Activated naive CD4-positive, alpha-beta T cell treated with anti-CD3 and anti-CD28 coated beads, Interleukin-2, amount 50 U/mL, for 16 hours (primary cell): Measurements from ENCODE around the gene CHD9.
"Not testable (repeated sequence)": the region's sequence is repeated elsewhere in the genome, so short reads cannot be mapped to it uniquely, and the experiment has no call there.

Experiments
- DNase-seq: peaks from one replicate; pipeline ENCODE4 v3.0.0-alpha.2; 2020

The CHD9 gene

DNA sequence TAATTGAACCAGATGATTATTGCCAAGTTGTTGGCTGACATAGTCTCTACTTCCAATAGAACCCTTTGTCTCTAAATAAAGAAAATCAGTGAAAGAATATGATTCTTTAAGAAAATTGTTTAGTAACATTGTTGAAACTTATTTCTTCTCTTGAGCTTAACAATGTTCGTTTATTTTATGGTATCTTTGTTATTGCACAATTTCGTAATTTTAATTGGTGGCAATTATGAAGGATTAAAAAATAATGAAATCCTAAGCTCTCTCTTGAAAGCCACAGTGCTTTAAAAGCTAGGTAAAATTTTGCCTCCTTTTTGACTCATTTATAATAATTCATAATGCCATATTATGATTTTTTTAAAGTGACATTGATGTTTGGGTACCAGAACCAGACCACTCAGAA, 230.4 kb downstream of the CHD9 start:
- no peak for DNase-seq

DNA sequence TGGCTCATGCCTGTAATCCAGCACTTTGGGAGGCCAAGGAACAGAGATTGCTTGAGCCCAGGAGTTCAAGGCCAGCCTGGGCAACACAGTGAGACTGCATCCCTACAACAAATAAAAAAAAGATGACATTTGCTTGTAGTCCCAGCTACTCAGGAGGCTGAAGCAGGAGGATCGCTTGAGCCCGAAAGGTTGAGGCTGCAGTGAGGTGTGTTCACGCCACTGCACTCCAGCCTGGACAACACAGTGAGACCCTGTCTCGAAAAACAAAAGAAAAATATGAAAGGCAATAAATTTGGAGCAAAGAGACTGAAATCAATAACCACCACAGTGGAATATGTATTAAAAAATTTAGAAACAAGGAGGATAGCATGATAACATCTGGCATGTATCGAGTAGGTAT, 235.7 kb downstream of the CHD9 start:
- DNase-seq, result no peak

DNA sequence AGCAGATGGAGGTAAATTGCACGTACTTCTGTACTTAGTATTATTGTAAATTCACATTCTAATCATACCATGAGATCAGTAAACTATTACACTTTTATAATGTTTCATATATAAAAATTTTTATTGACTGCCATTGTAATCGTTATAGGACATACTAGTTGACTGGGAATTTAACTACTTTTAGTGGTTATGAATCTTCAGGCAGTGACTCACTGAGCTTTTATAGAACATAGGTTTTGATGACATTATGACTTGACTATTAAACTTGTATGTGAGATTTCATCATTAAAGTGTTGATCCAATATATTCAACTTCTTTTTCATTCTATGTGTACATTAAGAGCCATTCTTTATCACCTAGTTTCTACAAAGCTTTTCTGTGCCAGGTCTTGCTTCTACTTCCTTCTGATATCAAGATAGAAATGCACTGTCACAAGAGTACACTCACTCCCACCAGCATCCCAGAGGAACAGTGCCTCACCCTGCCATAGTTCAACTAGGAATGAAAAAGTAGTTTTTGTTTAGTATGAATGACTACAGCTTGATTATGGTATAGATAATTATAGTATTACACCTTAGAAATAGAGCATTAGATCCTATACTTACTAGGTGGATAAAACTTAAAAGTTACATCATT, 237.1 kb downstream of the CHD9 start:
- DNase-seq, result no peak

DNA sequence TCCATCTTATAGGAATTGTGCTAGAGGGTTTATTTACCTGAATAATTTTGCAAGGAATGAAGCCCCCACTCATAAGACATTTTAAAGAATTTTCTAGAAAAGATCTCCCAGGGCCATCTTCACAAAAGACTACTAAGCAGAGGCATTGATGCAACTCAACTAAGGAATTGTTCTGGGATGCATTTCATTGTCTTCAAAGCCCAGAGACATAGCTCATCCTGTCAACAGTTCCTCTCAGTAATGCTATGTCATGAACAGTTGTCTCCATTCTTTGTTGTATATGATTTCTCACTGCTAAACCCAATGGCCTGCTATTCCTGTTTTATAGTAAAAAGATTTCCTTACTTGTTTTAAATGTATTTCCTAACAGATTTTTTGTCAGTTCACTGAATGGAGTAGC, 242.7 kb downstream of the CHD9 start:
- no peak for DNase-seq

DNA sequence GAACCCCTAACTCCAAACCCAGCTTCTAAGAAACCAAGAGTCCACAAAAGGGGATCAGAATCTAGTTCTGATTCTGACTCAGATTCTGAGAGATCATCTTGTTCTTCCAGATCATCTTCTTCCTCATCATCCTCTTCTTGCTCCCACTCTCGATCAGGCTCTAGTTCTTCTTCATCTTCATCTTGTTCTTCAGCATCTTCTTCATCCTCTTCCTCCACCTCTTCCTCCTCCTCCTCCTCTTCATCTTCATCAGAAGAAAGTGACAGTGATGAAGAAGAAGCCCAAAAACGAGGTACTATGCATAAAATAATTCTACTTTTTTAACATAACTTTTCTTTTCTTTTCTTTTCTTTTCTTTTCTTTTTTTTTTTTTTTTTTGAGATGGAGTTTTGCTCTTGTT, 249.5 kb downstream of the CHD9 start:
- no peak for DNase-seq

DNA sequence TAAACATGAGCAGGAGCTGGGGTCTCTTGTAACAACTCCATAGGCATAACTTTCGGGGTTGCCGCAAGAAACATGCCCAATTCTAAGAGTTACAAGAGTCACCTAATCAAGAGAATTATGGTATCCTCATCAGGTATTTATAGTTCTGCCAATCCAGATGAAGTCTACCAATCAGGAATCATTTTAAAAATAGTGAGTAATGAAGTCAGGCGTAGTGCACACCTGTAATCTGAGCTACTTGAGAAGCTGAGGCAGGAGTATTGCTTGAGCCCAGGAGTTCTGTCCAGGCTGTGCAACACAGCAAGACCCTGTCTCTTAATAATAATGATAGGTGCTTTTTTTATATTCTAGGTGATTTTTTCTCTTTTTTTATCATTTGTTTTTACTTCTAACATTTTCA, 251.0 kb downstream of the CHD9 start:
- no peak for DNase-seq

DNA sequence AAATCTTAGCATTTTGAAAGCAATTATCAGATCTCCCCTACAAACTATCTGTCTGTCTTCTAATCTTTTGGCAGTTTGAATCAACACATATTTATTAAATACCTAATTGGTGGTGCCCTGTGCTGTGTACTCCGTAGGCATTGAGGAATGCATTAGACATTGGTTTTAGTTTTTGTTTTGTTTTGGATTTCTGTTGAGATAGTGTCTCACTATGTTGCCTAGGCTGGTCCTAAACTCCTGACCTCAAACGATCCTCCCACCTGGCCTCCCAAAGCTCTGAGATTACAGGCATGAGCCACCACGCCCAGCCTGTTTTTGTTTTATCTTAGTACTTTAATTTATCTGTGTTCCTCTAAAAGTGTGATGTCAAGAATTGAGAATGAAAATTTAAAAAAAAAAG, 254.7 kb downstream of the CHD9 start:
- DNase-seq, result no peak

DNA sequence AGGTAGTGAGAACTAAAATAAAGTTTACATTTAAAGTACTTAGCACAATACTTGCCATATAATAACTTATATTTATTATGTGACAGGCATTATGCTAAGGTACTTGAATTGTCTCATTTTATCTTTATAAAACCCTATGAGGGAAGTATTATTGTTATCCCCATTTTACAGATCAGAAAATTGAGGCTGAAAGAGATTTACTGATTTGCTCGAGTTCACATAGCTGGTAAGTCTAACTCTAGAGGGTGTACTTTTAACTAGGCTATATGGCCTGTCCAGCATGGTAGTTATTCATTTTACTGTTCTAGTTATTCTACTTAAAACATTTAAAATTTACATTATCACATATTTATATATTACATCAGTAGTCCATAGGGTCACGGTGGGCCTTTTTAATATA, 266.2 kb downstream of the CHD9 start:
- DNase-seq, result no peak

DNA sequence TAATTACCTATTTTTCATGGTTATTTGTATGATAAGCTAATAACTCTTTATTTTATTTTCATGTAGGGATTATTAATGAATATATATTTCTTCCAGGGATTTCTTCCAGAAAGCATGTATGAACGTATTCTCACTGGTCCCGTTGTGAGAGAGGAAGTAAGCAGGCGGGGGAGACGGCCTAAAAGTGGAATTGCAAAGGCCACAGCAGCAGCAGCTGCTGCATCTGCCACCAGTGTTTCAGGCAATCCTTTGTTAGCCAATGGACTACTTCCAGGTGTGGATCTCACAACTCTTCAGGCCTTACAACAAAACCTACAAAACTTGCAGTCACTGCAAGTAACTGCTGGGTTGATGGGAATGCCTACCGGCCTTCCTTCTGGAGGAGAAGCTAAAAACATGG, 269.1 kb downstream of the CHD9 start:
- no peak for DNase-seq

DNA sequence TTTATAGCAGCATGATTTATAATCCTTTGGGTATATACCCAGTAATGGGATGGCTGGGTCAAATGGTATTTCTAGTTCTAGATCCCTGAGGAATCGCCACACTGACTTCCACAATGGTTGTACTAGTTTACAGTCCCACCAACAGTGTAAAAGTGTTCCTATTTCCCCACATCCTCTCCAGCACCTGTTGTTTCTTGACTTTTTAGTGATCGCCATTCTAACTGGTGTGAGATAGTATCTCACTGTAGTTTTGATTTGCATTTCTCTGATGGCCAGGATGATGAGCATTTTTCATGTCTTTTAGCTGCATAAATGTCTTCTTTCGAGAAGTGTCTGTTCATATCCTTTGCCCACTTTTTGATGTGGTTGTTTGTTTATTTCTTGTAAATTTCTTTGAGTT, 276.2 kb downstream of the CHD9 start:
- not testable (repeated sequence) for DNase-seq

DNA sequence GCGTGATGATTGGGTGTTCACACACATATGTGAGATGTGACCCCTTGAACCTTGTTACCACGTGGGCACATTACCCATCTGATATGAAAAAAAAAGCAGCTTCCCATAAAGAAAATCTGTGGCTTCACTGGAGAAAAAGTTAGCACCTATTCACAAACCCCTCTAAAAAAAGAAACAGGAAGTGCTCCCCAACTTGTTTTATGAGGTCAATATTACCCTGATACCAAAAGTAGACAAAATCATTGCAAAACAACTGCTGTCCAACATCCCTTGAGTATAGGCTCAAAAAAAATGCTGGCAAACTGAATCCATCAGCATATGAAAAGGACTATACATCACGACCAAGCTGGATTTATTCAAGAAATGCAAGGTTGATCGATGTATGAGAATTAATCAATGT, 279.8 kb downstream of the CHD9 start:
- no peak for DNase-seq

DNA sequence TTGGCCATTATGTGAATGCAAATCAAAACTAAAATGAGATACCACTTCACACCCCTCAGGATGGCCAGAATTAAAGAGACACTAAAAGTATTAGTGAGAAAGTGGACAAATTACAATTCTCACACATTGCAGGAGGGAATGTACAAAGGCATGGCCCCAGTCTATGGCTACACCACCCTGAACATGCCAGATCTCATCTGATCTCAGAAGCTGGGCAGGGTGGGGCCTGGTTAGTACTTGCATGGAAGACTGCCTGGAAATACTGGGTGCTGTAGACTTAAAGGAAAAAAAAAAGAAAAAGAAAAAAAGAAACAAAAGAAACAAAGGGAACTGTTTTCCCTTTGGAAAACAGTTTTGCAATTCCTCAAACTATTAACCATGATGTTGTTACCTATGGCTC, 282.5 kb downstream of the CHD9 start:
- no peak for DNase-seq

DNA sequence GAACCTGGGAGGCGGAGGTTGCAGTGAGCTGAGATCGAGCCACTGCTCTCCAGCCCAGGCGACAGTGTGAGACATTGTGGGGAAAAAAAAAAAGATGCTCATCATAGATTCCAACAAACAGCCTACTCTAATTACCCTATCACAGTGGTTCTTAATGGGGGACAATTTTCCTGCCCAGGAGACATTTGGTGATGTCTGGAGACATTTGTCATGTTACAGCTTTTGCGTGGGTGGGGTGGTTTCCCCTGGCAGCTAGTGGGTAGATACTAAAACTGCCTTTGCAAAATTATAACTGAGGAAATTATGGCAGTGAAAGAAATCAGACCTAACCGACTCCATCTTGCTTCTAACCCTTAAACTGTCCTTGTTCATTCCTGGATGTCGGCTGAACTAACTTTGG, 287.0 kb downstream of the CHD9 start:
- no peak for DNase-seq

DNA sequence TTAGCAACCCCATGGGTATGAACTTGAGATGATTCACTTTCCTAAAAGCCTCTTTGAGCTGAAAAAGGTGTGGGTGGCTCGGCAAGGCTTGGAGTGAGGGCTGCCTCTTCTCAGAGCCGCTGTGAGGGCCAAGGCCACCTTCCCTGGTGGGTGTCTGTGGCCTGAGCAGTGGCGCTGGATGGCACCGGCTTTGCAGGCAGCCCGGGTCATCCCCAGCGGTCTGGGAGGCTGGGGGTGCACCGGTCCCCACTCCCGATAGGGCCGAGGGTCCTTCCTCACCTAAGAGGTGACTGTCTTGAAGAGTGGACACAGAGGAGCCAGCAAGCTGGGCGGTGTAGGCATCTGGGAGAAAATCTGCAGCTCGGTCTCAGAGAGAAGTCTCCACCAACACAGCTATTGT, 300.3 kb downstream of the CHD9 start:
- DNase-seq, result no peak

DNA sequence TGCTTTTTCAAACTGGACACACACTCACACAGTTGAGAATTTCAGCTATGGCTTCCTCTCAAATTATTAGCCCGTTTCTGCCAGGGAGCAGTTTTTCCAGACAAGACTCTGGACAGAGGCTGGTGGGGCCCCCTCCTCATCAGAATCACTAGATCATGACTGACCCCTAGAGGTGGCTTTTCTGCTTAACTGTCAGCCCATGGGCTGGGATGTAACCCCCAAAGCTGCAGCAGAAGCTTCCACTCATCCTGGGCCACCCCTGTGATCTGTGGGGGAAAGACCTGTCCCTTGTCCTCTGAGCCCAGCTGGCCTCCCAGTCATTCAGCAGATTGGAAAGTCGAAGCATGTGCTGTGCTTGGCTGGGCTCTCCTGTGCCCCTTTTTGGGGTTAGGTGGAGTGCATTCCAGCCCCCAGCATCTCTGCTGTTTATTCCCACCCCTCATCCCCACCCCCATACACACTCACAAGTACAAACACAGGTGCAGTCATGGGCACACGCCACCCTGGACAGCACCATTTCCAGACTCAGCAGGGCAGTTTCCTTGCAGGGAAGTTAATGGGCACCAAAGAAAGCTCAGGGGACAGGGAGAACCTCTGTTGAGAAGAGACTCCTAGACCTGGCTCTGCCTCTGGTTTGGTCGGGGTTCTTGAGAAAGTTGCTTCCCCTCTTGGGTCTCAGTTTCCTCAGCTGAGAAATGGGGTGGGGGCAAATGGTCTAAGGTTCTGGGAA, 301.9 kb downstream of the CHD9 start:
- no peak for DNase-seq

DNA sequence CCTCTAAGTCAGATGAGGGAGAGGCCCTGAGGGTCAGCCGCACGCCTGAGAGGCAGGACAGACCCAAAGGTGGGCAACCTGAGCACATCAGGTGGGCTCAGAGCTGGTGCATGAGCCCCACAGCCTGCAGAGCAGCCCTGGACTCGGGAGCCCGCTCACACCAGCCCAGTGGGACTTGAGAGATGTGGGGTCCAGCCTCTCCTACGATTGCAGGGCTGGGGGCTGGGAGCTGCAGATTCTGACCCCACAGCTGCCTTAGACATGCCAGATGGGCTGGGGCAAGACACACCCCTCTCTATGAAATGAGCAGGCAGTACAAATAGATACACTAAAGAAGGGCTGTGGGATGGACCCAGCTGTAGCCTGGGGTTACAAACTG, 302.4 kb downstream of the CHD9 start:
- no peak for DNase-seq

DNA sequence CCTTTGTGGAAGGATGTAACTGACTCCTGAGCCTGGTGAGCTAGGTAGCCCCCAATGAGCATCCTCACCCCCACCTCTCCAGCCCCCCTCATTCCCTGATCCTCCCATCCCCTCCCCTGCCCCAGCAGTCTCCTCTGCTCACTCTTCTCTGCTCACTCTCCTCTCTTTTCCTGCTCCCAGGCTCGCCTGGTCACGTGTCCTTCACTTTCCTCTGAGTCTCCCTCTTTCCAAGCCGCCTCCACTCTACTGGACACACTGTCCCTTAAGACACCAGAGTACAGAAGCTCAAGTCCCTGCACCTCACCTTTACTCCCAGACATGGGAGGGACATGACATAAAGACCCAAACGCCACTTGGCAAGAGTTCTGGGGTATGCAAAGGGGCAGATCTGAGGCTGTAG, 303.2 kb downstream of the CHD9 start:
- DNase-seq, result no peak

DNA sequence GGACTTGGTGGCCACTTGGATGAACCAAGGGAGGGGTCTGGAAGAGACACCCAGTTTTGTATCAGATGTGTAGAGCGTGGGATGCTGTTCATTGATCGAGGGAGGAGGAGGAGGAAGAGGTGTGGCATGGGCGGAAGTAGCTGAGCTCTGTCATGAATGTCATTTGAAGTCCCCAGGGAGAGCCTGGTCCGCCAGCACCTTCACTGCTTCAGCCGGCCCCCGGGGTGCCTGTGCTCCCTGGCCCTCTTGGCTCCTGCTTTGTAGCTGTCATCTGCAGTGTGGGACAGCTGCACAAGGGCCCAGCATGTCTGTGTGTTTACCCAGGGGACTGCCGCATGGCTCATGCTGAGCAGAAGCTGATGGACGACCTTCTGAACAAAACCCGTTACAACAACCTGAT, 304.1 kb downstream of the CHD9 start:
- DNase-seq, result no peak

DNA sequence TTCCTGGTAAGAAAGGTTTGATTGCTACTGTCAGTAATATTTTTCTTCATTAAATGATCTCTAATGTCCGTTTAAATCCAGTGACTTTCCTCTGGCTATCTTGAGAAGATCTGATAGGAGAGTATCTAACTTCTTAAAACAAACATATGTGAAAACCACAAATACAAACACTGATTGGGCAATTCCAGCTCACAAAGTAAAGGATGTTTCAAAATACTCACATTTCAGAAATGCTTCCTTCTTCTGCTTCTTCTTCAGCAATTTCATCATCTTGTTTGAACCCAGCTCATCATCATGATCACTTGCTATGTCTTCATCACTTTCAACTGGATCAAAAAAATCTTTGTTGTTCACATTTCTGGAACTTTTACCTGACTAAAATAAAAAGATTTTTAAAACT, 315.1 kb downstream of the CHD9 start:
- no peak for DNase-seq

DNA sequence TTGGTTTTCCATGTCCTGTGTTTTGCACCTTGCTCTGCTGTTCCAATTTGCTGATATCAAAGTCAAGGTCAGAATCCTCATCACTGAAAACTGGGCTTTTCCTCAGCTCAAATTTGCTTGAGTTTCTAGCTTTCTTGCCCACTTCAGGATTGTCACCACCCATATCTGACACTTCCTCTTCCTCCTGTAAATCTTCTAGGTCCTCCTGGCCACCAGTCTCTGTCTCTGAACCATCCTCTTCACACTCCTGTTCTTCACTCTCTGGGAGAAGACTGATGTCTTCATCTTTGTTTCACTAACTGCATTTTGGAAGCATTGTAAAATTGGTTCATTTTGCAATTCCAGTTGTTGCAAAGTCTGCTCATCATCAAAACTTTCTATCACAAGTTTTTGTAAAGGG, 316.0 kb downstream of the CHD9 start:
- DNase-seq, result no peak

DNA sequence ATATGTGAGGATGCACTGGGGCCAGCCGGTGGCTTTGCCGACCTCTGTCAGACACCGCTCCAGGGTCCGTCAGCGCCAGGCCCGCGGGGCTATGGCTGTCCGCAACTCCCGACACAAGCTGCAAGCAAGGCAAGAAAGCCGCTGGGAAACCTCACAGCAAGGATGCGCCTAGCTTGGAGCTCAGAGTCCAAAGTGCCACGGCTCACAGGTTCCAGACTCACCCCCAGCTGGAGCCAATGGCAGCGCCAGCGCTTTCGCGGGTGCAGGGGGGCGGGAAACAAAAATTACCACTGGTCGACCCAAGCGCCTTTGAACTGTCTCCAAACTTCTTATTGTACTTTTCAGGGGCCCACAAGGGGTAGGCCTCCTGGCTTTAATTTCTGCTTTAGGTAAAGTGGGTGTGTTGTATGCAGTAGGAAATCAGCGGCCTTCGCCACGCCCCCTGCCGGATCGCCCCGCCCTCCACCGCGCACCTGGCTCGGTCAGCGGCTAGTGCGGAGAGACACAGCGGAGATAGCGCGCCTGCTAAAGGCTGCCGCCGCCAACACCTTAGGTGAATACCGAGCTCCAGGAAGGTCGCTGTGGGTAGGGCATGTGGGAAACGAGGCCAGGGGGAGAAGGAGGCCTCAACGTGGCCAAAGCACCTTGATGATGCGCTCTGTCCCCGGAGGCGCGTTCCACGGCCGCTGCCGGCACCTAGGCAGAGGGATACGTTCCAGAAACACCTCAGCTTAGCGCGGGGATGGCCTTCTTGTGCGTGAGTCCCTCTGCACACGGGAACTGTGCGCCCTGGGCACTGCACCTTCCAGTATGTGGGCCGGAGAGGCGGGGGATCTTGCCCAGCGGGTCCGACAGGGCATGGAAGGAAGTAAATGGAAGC, 318.4 kb downstream of the CHD9 start:
- peak; percentile 86 for DNase-seq

DNA sequence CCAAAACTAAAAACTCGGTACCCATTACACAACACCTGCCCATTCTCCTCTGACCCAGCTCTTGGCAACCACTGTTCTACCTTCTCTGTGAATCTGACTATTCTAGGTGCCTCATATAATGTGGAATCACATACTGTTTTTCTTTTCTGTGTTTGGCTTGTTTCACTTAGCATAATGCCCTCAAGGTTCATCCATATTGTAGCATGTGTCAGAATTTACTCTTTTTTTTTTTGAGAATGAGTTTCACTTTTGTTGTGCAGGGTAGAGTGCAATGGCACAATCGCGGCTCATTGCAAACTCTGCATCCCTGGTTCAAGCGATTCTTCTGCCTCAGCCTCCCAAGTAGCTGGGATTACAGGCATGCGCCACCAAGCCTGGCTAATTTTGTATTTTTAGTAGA, 320.0 kb downstream of the CHD9 start:
- no peak for DNase-seq

DNA sequence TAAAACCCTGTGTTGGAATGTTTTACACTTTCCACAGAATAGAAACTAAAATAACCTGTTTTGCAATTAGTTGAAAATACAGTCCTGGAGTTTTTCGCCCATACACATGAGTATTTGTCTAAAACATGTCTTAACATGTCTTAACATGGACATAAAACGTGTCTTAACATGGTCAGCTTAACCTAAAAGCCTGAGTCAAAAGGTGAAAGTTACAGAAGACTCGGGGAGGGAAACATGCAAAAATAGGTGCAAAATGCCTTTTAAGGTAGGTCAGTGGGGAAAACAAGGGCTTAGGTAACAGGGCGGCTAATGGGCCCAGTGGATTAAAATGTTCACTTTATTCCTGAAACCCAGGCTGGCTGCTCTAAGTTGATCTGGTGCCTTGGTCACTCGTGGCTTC, 323.3 kb downstream of the CHD9 start:
- no peak for DNase-seq
